Fibroblast of gingiva (primary cell): ENCODE results near the gene PPP4C.

ENCODE experiments used
- DNase-seq: peaks from one replicate; pipeline ENCODE4 v3.0.0-alpha.2; 2011; ENCODE audit warnings: low read depth

PPP4C gene

GRCh38 chr16:30054959-30055553 is 20.7 kb upstream of the PPP4C start:
- no peak for DNase-seq

DNA sequence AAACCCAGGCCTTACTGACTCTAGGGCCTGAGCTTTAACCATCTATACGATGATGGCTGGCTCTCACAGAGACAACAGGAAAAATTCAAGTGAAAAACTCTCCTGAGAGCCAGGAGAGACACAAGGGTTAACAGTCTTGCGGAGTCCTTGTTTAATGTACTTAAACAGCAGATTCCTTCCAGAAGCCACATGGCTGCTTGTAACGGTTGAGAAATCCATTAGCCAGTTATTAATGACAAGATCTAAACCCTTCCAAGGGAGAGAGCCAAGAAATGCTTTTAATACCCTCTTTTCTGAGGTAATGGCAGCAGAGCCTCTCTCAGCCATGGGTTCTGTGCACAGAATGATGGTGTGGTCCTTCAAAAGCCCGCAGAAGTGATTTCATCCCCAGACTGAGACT is 15.4 kb upstream of the PPP4C start:
- DNase-seq: no peak

- no peak for DNase-seq
Measured at GRCh38 chr16:30060836-30061554, 14.8 kb upstream of the PPP4C start.

DNA sequence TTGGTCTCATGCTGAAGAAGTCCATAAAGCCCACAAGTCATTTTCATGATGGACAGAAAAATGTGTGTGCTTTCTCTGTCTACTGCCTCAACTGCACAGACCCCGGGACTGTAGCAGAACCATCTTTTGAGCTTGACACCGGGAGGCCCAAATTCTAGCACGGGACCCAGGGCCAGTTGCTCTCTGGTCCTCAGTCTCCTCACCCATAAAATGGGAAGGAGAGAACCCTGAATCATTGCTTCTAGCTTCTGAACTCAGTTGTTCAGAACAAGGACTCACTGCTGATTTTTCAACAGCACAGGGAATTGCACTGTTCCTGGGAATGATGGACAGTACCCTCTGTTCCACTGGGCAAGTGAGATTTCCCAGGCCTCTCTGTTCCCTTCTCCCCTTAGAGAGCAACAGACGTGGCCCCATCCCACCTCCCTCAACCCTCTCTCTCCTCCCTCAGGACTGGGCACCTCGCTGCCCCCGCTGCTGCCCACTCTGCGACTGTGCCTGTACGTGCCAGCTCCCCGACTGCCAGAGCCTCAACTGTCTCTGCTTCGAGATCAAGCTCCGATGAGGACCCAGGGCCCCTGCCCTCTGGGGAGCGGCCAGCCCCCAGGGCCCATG is 12.4 kb upstream of the PPP4C start:
- DNase-seq: no peak

DNA sequence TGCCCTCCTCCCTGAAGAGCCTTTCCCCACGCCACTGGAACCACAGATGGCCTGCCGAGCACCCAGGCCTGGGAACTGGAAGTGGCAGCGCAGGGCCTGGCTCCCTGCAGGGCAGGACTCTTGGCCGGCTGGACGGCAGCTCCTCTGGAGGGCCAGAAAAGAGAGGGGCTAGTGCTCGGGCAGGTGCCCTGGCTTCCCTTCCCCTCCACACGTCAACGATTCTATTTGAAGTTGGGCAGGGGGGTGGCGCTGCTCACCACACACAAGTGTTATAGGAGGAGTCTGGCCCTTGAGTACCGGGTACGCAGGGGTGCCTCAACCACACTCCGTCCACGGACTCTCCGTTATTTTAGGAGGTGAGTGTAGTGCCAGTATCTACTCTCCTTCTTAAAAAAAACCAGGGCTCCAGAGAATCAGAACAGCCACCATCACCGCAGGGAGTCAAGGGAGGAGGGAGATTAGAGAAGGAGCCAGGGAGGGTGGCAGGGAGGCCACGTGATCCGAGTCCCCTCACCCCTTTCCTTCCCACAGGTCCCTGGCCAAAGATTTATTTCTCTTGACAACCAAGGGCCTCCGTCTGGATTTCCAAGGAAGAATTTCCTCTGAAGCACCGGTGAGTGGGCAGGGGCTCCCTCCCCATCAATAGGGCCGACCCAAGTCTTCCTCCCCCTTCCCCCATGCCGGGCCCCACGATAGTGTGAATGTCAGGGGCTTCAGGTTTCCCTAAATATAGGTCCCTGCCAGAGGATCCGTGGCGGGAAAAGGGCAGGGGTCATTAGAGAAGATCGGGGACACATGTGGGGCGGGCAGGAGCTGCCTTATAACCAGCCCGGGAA is 11.7 kb upstream of the PPP4C start:
- DNase-seq: peak; percentile 44

GRCh38 chr16:30064729-30065101 is 11.1 kb upstream of the PPP4C start:
- DNase-seq: no peak

- DNase-seq: peak; percentile 99
Measured at GRCh38 chr16:30065102-30065942, 10.5 kb upstream of the PPP4C start, which contains the start of gene ALDOA. Gene ALDOA, plus strand, starts transcription at chr16:30065760. Its CDS starts 1,138 bp downstream, at chr16:30066898.

GRCh38 chr16:30065943-30066760 is 9.6 kb upstream of the PPP4C start:
- peak; percentile 65 for DNase-seq

GRCh38 chr16:30066761-30067583 is 8.8 kb upstream of the PPP4C start:
- no peak for DNase-seq

- no peak for DNase-seq
Measured at GRCh38 chr16:30067584-30067916, 8.2 kb upstream of the PPP4C start.

GRCh38 chr16:30068333-30068732 is 7.5 kb upstream of the PPP4C start:
- DNase-seq: no peak

DNA sequence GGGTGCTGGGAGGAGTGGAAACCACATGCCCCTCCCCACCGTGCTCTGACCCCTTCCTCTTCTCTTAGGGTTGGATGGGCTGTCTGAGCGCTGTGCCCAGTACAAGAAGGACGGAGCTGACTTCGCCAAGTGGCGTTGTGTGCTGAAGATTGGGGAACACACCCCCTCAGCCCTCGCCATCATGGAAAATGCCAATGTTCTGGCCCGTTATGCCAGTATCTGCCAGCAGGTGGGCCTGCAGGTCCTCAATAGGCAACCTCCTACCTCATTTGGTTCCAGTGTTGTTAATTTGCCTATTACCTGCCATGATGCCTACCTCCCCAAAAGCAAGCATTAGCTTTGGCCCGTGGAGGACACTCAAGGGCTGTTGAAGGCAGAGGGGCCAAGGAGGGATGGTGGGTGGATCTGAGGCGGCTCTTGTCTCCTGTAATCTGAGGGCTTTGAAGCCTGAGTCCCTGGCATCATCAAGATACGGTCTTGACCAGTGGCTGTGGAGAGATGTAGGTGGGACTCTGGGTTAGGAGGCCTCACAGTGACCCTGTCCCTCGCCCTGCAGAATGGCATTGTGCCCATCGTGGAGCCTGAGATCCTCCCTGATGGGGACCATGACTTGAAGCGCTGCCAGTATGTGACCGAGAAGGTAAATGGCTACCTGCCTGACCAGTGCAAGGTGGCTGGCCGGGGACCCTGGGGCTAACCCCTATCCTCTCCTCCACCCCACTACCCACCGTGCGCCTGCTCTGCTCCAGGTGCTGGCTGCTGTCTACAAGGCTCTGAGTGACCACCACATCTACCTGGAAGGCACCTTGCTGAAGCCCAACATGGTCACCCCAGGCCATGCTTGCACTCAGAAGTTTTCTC is 6.8 kb upstream of the PPP4C start:
- DNase-seq: no peak

DNA sequence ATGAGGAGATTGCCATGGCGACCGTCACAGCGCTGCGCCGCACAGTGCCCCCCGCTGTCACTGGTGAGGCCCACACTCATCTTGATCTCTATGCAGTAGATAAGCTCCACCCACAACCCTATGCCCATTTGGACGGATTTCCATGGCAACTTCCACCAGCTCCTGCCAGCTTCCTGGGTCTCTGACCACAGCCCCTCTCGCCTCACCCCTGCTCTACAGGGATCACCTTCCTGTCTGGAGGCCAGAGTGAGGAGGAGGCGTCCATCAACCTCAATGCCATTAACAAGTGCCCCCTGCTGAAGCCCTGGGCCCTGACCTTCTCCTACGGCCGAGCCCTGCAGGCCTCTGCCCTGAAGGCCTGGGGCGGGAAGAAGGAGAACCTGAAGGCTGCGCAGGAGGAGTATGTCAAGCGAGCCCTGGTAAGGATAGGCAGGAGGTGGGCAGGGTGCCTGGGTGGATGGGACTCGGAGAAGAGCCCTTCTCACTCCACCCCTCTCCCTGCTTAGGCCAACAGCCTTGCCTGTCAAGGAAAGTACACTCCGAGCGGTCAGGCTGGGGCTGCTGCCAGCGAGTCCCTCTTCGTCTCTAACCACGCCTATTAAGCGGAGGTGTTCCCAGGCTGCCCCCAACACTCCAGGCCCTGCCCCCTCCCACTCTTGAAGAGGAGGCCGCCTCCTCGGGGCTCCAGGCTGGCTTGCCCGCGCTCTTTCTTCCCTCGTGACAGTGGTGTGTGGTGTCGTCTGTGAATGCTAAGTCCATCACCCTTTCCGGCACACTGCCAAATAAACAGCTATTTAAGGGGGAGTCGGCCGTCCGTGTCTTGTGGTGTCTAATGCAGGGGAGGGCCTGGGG is 6.0 kb upstream of the PPP4C start:
- no peak for DNase-seq

GRCh38 chr16:30070490-30070889 is 5.3 kb upstream of the PPP4C start:
- no peak for DNase-seq

DNA sequence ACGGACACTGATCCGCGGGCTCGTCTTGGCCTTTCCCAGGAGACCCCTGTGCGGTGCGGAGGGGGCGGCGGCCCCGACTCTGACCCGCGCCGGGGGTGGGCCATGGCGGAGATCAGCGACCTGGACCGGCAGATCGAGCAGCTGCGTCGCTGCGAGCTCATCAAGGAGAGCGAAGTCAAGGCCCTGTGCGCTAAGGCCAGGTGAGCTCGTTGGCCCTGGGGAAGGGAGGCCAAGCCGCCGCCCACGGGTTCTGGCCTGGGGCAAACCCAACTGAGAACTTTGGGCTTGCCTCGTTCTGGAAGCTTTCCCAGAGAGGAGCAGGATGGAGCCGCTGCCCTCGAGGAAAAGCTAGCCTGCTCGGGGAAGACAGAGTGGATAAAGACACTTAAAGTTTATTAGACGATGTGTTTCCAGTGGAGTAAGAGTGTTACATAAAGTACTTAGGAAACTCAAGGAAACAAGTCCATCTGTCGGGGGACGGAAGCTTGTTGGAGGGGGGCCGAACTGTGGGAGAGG is 540 bp downstream of the PPP4C start:
- no peak for DNase-seq

GRCh38 chr16:30077656-30078055 is 1.9 kb downstream of the PPP4C start:
- DNase-seq: no peak

DNA sequence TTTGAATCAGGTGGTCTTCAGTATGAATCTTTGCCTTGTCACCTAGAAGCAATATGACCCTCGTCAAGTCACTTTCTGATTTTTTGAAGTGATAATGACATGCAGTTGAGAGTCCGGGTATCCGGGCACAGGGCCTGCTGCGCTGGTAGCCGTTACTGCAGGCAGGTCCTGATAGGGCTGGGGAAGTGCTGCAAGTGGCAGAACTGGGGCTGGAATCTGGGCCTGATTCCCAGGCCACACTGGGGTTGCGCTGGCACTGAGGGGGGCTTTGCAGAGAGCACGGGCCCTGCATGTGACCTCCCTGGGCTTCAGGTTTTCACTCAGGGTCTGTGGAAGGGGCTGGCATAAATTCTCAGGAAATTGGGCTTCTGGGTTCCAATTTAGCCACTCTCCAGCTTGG is 3.0 kb downstream of the PPP4C start:
- no peak for DNase-seq

DNA sequence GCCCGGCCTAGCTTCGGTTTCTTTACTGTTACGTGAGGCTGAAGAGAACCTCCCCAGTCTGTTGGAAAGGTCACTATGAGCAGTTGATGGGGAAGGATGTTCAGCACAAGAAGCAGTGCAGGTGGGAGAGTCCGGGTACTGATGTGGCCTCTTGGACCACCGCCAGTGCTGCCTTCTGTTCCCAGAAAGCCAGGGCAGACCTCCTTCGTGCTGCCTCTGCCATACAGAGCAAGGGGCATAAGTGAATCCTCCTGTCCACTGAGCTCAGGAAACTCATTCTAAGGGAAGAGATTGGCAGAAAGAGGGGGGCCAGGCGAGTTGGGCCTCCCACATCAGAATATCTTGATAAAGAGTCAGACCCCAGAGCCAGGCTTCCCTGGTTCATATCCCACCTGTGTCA is 3.7 kb downstream of the PPP4C start:
- DNase-seq: no peak
